GM23338 (cell line): ENCODE measurements around the gene CDV3. TPM values are rescaled to one million over a fixed set of nuclear protein-coding genes. Genes with fewer than 3 reads are reported as not detected.

ENCODE experiments used
- ATAC-seq: fragments of 200-7000 bp; cut with Tn5 transposase; 3 replicates; pipeline ENCODE4 v1.9.1; 2020
- DNase-seq: peaks from one replicate; pipeline ENCODE4 v3.0.0-alpha.2; 2015; ENCODE audit warnings: low spot score
- H2AFZ ChIP-seq: fragments of 200-600 bp; sonication (generic); 2 replicates; pipeline ENCODE4 v1.8.0; 2016; ENCODE audit warnings: antibody characterized with exemption, mild to moderate bottlenecking, moderate library complexity
- H3F3A ChIP-seq: fragments of 200-600 bp; sonication (generic); replicated peaks from 2 replicates; pipeline ENCODE4 v1.8.0; 2017; ENCODE audit warnings: antibody characterized with exemption, mixed run types, low read depth
- H3K27ac ChIP-seq: fragments of 200-600 bp; sonication (generic); 2 replicates; pipeline ENCODE4 v1.6.1; 2016; ENCODE audit warnings: low read depth
- H3K27me3 ChIP-seq: fragments of 200-600 bp; sonication (generic); 2 replicates; pipeline ENCODE4 v1.8.0; 2016; ENCODE audit warnings: mild to moderate bottlenecking, mixed run types, moderate library complexity; ENCODE audit not compliant: insufficient read depth
- H3K36me3 ChIP-seq: fragments of 200-600 bp; sonication (generic); 2 replicates; pipeline ENCODE4 v1.8.0; 2016; ENCODE audit warnings: mild to moderate bottlenecking; ENCODE audit not compliant: insufficient read depth
- H3K4me1 ChIP-seq: fragments of 200-600 bp; sonication (generic); 2 replicates; pipeline ENCODE4 v1.8.0; 2016; ENCODE audit warnings: mild to moderate bottlenecking, moderate library complexity; ENCODE audit not compliant: insufficient read depth
- H3K4me2 ChIP-seq: fragments of 200-600 bp; sonication (generic); 2 replicates; pipeline ENCODE4 v1.7.1; 2017; ENCODE audit warnings: mixed run types
- H3K4me3 ChIP-seq: fragments of 200-600 bp; sonication (generic); 2 replicates; pipeline ENCODE4 v1.6.1; 2016; ENCODE audit warnings: mixed run types
- H3K79me2 ChIP-seq: fragments of 200-600 bp; sonication (generic); replicated peaks from 2 replicates; pipeline ENCODE4 v1.8.0; 2017; ENCODE audit warnings: mild to moderate bottlenecking; ENCODE audit not compliant: insufficient read depth
- H3K9me2 ChIP-seq: fragments of 200-600 bp; sonication (generic); 2 replicates; pipeline ENCODE4 v1.8.0; 2017; ENCODE audit not compliant: insufficient read depth
- H4K20me1 ChIP-seq: fragments of 200-600 bp; sonication (generic); replicated peaks from 2 replicates; pipeline ENCODE4 v1.8.0; 2017; ENCODE audit warnings: mild to moderate bottlenecking; ENCODE audit not compliant: insufficient read depth
- H3K27ac Mint-ChIP-seq: 2 replicates; pipeline ENCODE4 v1.8.0; 2020; ENCODE audit warnings: inconsistent platforms, mild to moderate bottlenecking, moderate library complexity, mixed read lengths
- H3K27me3 Mint-ChIP-seq: 3 replicates; pipeline ENCODE4 v1.8.0; 2022; ENCODE audit warnings: low read depth, mild to moderate bottlenecking, moderate library complexity, mixed read lengths, inconsistent platforms; ENCODE audit not compliant: insufficient read depth, poor library complexity
- H3K36me3 Mint-ChIP-seq: 3 replicates; pipeline ENCODE4 v1.8.0; 2021; ENCODE audit warnings: low read depth, mild to moderate bottlenecking, inconsistent platforms, moderate library complexity, mixed read lengths
- H3K4me1 Mint-ChIP-seq: 3 replicates; pipeline ENCODE4 v1.8.0; 2020; ENCODE audit warnings: mild to moderate bottlenecking, inconsistent platforms, mixed read lengths
- H3K4me3 Mint-ChIP-seq: 3 replicates; pipeline ENCODE4 v1.8.0; 2021; ENCODE audit warnings: moderate library complexity, mild to moderate bottlenecking, inconsistent platforms, mixed read lengths
- H3K9me3 Mint-ChIP-seq: 3 replicates; pipeline ENCODE4 v1.8.0; 2020; ENCODE audit warnings: moderate library complexity, mild to moderate bottlenecking, inconsistent platforms, mixed read lengths
- CTCF ChIP-seq, 2 experiments: fragments of 200-600 bp in 1 of 2; sonication (generic) in 1 of 2; conservative IDR thresholded peaks; 2 replicates each; pipeline versions ENCODE4 v1.5.1 to v1.6.1; 2016 to 2017; ENCODE audit warnings: antibody characterized with exemption in 2 of 2, low read depth in 2 of 2, mild to moderate bottlenecking in 2 of 2, moderate library complexity in 1 of 2
- REST ChIP-seq: IDR thresholded peaks from one replicate; pipeline ENCODE4 v1.6.1; 2018; ENCODE audit warnings: antibody characterized with exemption; ENCODE audit not compliant: unreplicated experiment
- ZNF331 ChIP-seq: fragments of 250-450 bp; sonication (Bioruptor Pico); IDR thresholded peaks from 2 replicates; pipeline ENCODE4 v1.5.0; 2020; ENCODE audit warnings: low read depth, mild to moderate bottlenecking, moderate library complexity
- ZNF462 ChIP-seq: fragments of 250-450 bp; sonication (Bioruptor Pico); IDR thresholded peaks from 2 replicates; pipeline ENCODE4 v1.5.0; 2020; ENCODE audit warnings: mild to moderate bottlenecking, moderate library complexity
- polyA plus RNA-seq: library from polyadenylated mRNA; unstranded; fragments of >200 nt; fragmentation: Nextera tagmentation; extraction: Ambion mirVana; gene quantifications from 2 replicates; pipeline ENCODE4 v1.2.1, GENCODE V29; 2016
- total RNA-seq: library from RNA; depleted of rRNA; stranded (reverse); fragments of >200 nt; shearing (Covaris generic); gene quantifications from 2 replicates; pipeline ENCODE4 v1.2.3, GENCODE V29; 2014

Gene CDV3
- total and polyA plus RNA-seq, 2 experiments from 2014 or later = 36.6 to 119 TPM

GRCh38 chr3:133588784-133589465 is 15.4 kb downstream of the CDV3 start (continued):
- no peak for TF ChIP-seq ZNF462 (CRISPR knock-in tag)
- TF ChIP-seq CTCF (conservative IDR thresholded peaks at IDR 0.05; ENCODE audit: low read depth in 2 of 2) = no peak

GRCh38 chr3:133589503-133589902 is 16.0 kb downstream of the CDV3 start:
- Histone ChIP-seq H3K4me1 (no peaks in the 10 kb centered on the region), H3K79me2 (no peaks in the 10 kb centered on the region; the same call in 1 of the 2 replicates), H4K20me1 (peaks cover 20% of the 10 kb centered on the region), H2AFZ (no peak overlapping the region), H3K4me2 (no peak overlapping the region), H3K4me3 (no peak overlapping the region), H3K27me3 (no peaks in the 10 kb centered on the region), H3F3A (no peaks in the 10 kb centered on the region; the same call in 1 of the 2 replicates), H3K9me2 (no peaks in the 10 kb centered on the region), H3K36me3 (peaks cover 47% of the 10 kb centered on the region), H3K27ac (0 out of 2 replicates have a peak overlapping the region, but pooled peaks have one; percentile 39)
- no peak for TF ChIP-seq ZNF331 (CRISPR knock-in tag)
- no peak for TF ChIP-seq REST
- H3K9me3 Mint-ChIP-seq = no peaks in the 10 kb centered on the region
- ATAC-seq (no peak), DNase-seq (no peak)
- no peak overlapping the region for H3K4me3 Mint-ChIP-seq
- no peak overlapping the region for H3K27ac Mint-ChIP-seq
- H3K36me3 Mint-ChIP-seq = peaks cover 51% of the 10 kb centered on the region
- H3K27me3 Mint-ChIP-seq = peaks cover 3% of the 10 kb centered on the region
- H3K4me1 Mint-ChIP-seq = no peaks in the 10 kb centered on the region
